Erythroblast (primary cell): ENCODE results near the gene GOLGA8Q.
"Not testable (repeated sequence)": the region's sequence is repeated elsewhere in the genome, so short reads cannot be mapped to it uniquely, and the experiment has no call there.

Experiments
- GATA1 ChIP-seq: IDR thresholded peaks from 2 replicates; pipeline ENCODE4 v1.6.1; 2011; ENCODE audit warnings: low read depth, mild to moderate bottlenecking, control low read depth, low read length, moderate library complexity
- POLR2A ChIP-seq: IDR thresholded peaks from 2 replicates; pipeline ENCODE4 v1.6.1; 2011; ENCODE audit warnings: mild to moderate bottlenecking, low read length

- not testable (repeated sequence) for TF ChIP-seq POLR2A, GATA1
Observed at GRCh38 chr15:30551750-30552149, at the start of gene GOLGA8Q.
